EH (cell line): ENCODE measurements around the gene SUCLG1.

Source experiments
- DNase-seq: peaks from one replicate; pipeline ENCODE4 v3.0.0-alpha.2; 2015; ENCODE audit warnings: low read depth

Gene SUCLG1

GRCh38 chr2:84459018-84459943 lies at the start of gene SUCLG1:
Gene SUCLG1 (minus strand): TSS chr2:84459280. CDS start chr2:84459269, 11 bp downstream.
- peak; percentile 89 for DNase-seq

GRCh38 chr2:84498150-84498799 lies 39.2 kb upstream of the SUCLG1 start:
- DNase-seq = no peak

GRCh38 chr2:84497285-84497684 lies 38.2 kb upstream of the SUCLG1 start:
- no peak for DNase-seq

- no peak for DNase-seq
These were observed 37.3 kb upstream of the SUCLG1 start for GRCh38 chr2:84496386-84496785.

- peak; percentile 73 for DNase-seq
These were observed 36.6 kb upstream of the SUCLG1 start for GRCh38 chr2:84495539-84496146.

- DNase-seq = peak; percentile 70
These were observed 35.0 kb upstream of the SUCLG1 start for GRCh38 chr2:84494070-84494469.

- peak; percentile 97 for DNase-seq
These were observed 34.4 kb upstream of the SUCLG1 start for GRCh38 chr2:84493514-84493913.

- no peak for DNase-seq
These were observed 33.5 kb upstream of the SUCLG1 start for GRCh38 chr2:84492571-84492970.

- no peak for DNase-seq
These were observed 32.7 kb upstream of the SUCLG1 start for GRCh38 chr2:84491741-84492140.

GRCh38 chr2:84491256-84491655 lies 32.2 kb upstream of the SUCLG1 start:
- DNase-seq = no peak

GRCh38 chr2:84487298-84487996 lies 28.4 kb upstream of the SUCLG1 start:
- DNase-seq = peak; percentile 36

GRCh38 chr2:84486441-84487115 lies 27.5 kb upstream of the SUCLG1 start:
- DNase-seq = peak; percentile 60

GRCh38 chr2:84483320-84483719 lies 24.2 kb upstream of the SUCLG1 start:
- DNase-seq = no peak

- no peak for DNase-seq
These were observed 23.5 kb upstream of the SUCLG1 start for GRCh38 chr2:84482603-84483002.

- DNase-seq = peak; percentile 87
These were observed 22.6 kb upstream of the SUCLG1 start for GRCh38 chr2:84481702-84482101.

GRCh38 chr2:84478867-84479266 lies 19.8 kb upstream of the SUCLG1 start:
- DNase-seq = no peak

- no peak for DNase-seq
These were observed 18.8 kb upstream of the SUCLG1 start for GRCh38 chr2:84477886-84478285.

GRCh38 chr2:84474176-84474575 lies 15.1 kb upstream of the SUCLG1 start:
- DNase-seq = no peak

GRCh38 chr2:84472856-84473565 lies 13.9 kb upstream of the SUCLG1 start:
- no peak for DNase-seq

- peak; percentile 37 for DNase-seq
These were observed 13.3 kb upstream of the SUCLG1 start for GRCh38 chr2:84472423-84472822.

- DNase-seq = no peak
These were observed 8.3 kb upstream of the SUCLG1 start for GRCh38 chr2:84467389-84467788.
